Thyroid gland (tissue), 4 donors: Measurements from ENCODE around the gene VPS45.

Source experiments
- CTCF ChIP-seq, 6 experiments: fragments of 200-600 bp in 3 of 6; fragments of 450-650 bp in 3 of 6; sonication (generic) in 3 of 6; IDR thresholded peaks; one replicate each; pipeline ENCODE4 v1.5.1; 2016 to 2019; ENCODE audit warnings: antibody characterized with exemption in 6 of 6, mild to moderate bottlenecking in 2 of 6, inconsistent platforms in 1 of 6, moderate library complexity in 1 of 6
- POLR2A ChIP-seq, 2 donors: fragments of 450-650 bp; IDR thresholded peaks; one replicate each; pipeline ENCODE4 v1.6.1; 2017; ENCODE audit warnings: antibody characterized with exemption in 2 of 2, mild to moderate bottlenecking in 2 of 2, moderate library complexity in 1 of 2

GRCh38 chr1:150018165-150018564 is 49.4 kb upstream of the VPS45 start:
- TF ChIP-seq CTCF (IDR thresholded peaks at IDR 0.05) (no peak), POLR2A (IDR thresholded peaks at IDR 0.05) (no peak)
